Hepatic stellate cell (primary cell): ENCODE measurements around the gene UBXN10.

Source experiments
- DNase-seq: peaks from one replicate; pipeline ENCODE4 v3.0.0; 2011; ENCODE audit warnings: low spot score

Gene UBXN10

GRCh38 chr1:20151906-20152598 lies 33.8 kb upstream of the UBXN10 start:
- DNase-seq = peak; percentile 93

- no peak for DNase-seq
Measured at GRCh38 chr1:20152599-20152930, 33.3 kb upstream of the UBXN10 start.

GRCh38 chr1:20153000-20153418 lies 32.9 kb upstream of the UBXN10 start:
- DNase-seq = no peak

- no peak for DNase-seq
Measured at GRCh38 chr1:20154301-20154831, 31.5 kb upstream of the UBXN10 start.

- DNase-seq = no peak
Measured at GRCh38 chr1:20158358-20159070, 27.4 kb upstream of the UBXN10 start.

GRCh38 chr1:20160034-20160433 lies 25.9 kb upstream of the UBXN10 start:
- DNase-seq = no peak

GRCh38 chr1:20164694-20165202 lies 21.1 kb upstream of the UBXN10 start:
- no peak for DNase-seq

GRCh38 chr1:20165522-20165951 lies 20.4 kb upstream of the UBXN10 start:
- no peak for DNase-seq

- DNase-seq = no peak
Measured at GRCh38 chr1:20166051-20166450, 19.8 kb upstream of the UBXN10 start.

GRCh38 chr1:20167126-20167525 lies 18.8 kb upstream of the UBXN10 start:
- DNase-seq = no peak

- DNase-seq = no peak
Measured at GRCh38 chr1:20168564-20169491, 17.1 kb upstream of the UBXN10 start.

- DNase-seq = no peak
Measured at GRCh38 chr1:20169932-20170331, 16.0 kb upstream of the UBXN10 start.

- DNase-seq = no peak
Measured at GRCh38 chr1:20172033-20172590, 13.8 kb upstream of the UBXN10 start.

GRCh38 chr1:20174937-20175666 lies 10.8 kb upstream of the UBXN10 start:
- no peak for DNase-seq

GRCh38 chr1:20178634-20179370 lies 7.1 kb upstream of the UBXN10 start:
- DNase-seq = no peak

- no peak for DNase-seq
Measured at GRCh38 chr1:20179371-20180128, 6.3 kb upstream of the UBXN10 start.

GRCh38 chr1:20180129-20180843 lies 5.6 kb upstream of the UBXN10 start:
- DNase-seq = no peak

- no peak for DNase-seq
Measured at GRCh38 chr1:20180844-20181207, 5.1 kb upstream of the UBXN10 start.

- DNase-seq = no peak
Measured at GRCh38 chr1:20182415-20182814, 3.5 kb upstream of the UBXN10 start.
